Neural cell (in vitro differentiated cells): ENCODE measurements around the gene PRKAR1B. TPM values are rescaled to one million over a fixed set of nuclear protein-coding genes. Genes with fewer than 3 reads are reported as not detected.

Source experiments
- H2AFZ ChIP-seq: fragments of 200-600, 300-800 bp; sonication (generic), shearing (Covaris generic); 2 replicates; pipeline ENCODE4 v1.6.0; 2014; ENCODE audit warnings: low read depth, mild to moderate bottlenecking, antibody characterized with exemption, low read length, moderate library complexity
- H3F3A ChIP-seq: fragments of 200-600 bp; shearing (Covaris generic); 2 replicates; pipeline ENCODE4 v1.6.1; 2016; ENCODE audit warnings: mild to moderate bottlenecking, moderate library complexity, mixed read lengths, antibody characterized with exemption, low read length; ENCODE audit not compliant: insufficient read depth, poor library complexity, severe bottlenecking
- H3K27ac ChIP-seq: fragments of 200-600, 300-800 bp; sonication (generic), shearing (Covaris generic); 2 replicates; pipeline ENCODE4 v1.5.1; 2014; ENCODE audit warnings: mild to moderate bottlenecking, low read length, moderate library complexity
- H3K27me3 ChIP-seq: fragments of 300-800, 200-600 bp; sonication (generic), shearing (Covaris generic); 2 replicates; pipeline ENCODE4 v1.6.0; 2014; ENCODE audit warnings: mild to moderate bottlenecking, low read depth, low read length, moderate library complexity; ENCODE audit not compliant: insufficient read depth
- H3K36me3 ChIP-seq: fragments of 300-800, 200-600 bp; sonication (generic), shearing (Covaris generic); 2 replicates; pipeline ENCODE4 v1.5.1; 2014; ENCODE audit warnings: mild to moderate bottlenecking, antibody characterized with exemption, low read length, moderate library complexity; ENCODE audit not compliant: insufficient read depth
- H3K4me2 ChIP-seq: fragments of 300-800, 200-600 bp; sonication (generic), shearing (Covaris generic); 2 replicates; pipeline ENCODE4 v1.6.0; 2014; ENCODE audit warnings: mild to moderate bottlenecking, low read length
- H3K4me3 ChIP-seq: fragments of 300-800, 200-600 bp; sonication (generic), shearing (Covaris generic); 2 replicates; pipeline ENCODE4 v1.5.1; 2014; ENCODE audit warnings: mild to moderate bottlenecking, low read length, moderate library complexity
- H3K79me2 ChIP-seq: fragments of 200-600 bp; shearing (Covaris generic); replicated peaks from 2 replicates; pipeline ENCODE4 v1.6.0; 2014; ENCODE audit warnings: mild to moderate bottlenecking, low read length, moderate library complexity; ENCODE audit not compliant: insufficient read depth
- H3K9ac ChIP-seq: fragments of 300-800, 200-600 bp; sonication (generic), shearing (Covaris generic); 2 replicates; pipeline ENCODE4 v1.6.1; 2016; ENCODE audit warnings: mild to moderate bottlenecking, low read length, mixed read lengths
- H3K9me2 ChIP-seq: fragments of 200-600 bp; shearing (Covaris generic); 2 replicates; pipeline ENCODE4 v1.6.1; 2016; ENCODE audit warnings: mild to moderate bottlenecking, low read length, mixed read lengths; ENCODE audit not compliant: insufficient read depth
- H3K9me3 ChIP-seq: fragments of 200-600, 300-800 bp; sonication (generic), shearing (Covaris generic); 2 replicates; pipeline ENCODE4 v1.6.1; 2016; ENCODE audit warnings: mild to moderate bottlenecking, mixed run types, low read length, moderate library complexity, mixed read lengths
- H4K20me1 ChIP-seq: fragments of 200-600 bp; shearing (Covaris generic); 2 replicates; pipeline ENCODE4 v1.6.1; 2016; ENCODE audit warnings: mild to moderate bottlenecking, mixed run types; ENCODE audit not compliant: insufficient read depth
- CTCF ChIP-seq: fragments of 450-650 bp; IDR thresholded peaks from 2 replicates; pipeline ENCODE4 v1.5.1; 2014; ENCODE audit warnings: antibody characterized with exemption, mild to moderate bottlenecking, moderate library complexity; ENCODE audit not compliant: poor library complexity, severe bottlenecking
- EP300 ChIP-seq: fragments of 450-650 bp; conservative IDR thresholded peaks from 2 replicates; pipeline ENCODE4 v1.6.1; 2014; ENCODE audit warnings: antibody characterized with exemption, mild to moderate bottlenecking, moderate library complexity; ENCODE audit not compliant: poor library complexity, severe bottlenecking
- EZH2 ChIP-seq: fragments of 200-600, 300-800 bp; shearing (Covaris generic), sonication (generic); IDR thresholded peaks from 2 replicates; pipeline ENCODE4 v1.6.1; 2014; ENCODE audit warnings: antibody characterized with exemption, low read length, borderline replicate concordance, mild to moderate bottlenecking; ENCODE audit not compliant: insufficient read depth, poor library complexity, severe bottlenecking
- MXI1 ChIP-seq: fragments of 450-650 bp; conservative IDR thresholded peaks from 2 replicates; pipeline ENCODE4 v1.6.1; 2014; ENCODE audit warnings: antibody characterized with exemption, mild to moderate bottlenecking; ENCODE audit not compliant: poor library complexity, severe bottlenecking
- POLR2AphosphoS5 ChIP-seq: IDR thresholded peaks from 2 replicates; pipeline ENCODE4 v1.6.1; 2012
- RAD21 ChIP-seq: fragments of 450-650 bp; conservative IDR thresholded peaks from 2 replicates; pipeline ENCODE4 v1.6.1; 2014; ENCODE audit warnings: antibody characterized with exemption, mild to moderate bottlenecking, moderate library complexity
- REST ChIP-seq: IDR thresholded peaks from 2 replicates; pipeline ENCODE4 v1.6.1; 2012; ENCODE audit warnings: borderline replicate concordance
- SMC3 ChIP-seq: fragments of 450-650 bp; conservative IDR thresholded peaks from 2 replicates; pipeline ENCODE4 v1.6.1; 2014; ENCODE audit warnings: antibody characterized with exemption, mild to moderate bottlenecking, moderate library complexity; ENCODE audit not compliant: poor library complexity
- TAF1 ChIP-seq: IDR thresholded peaks from 2 replicates; pipeline ENCODE4 v1.6.1; 2012; ENCODE audit warnings: low read depth
- polyA plus RNA-seq: library from polyadenylated mRNA; depleted of rRNA; stranded (reverse); fragments of >200 nt; gene quantifications from 2 replicates; pipeline ENCODE4 v1.2.3, GENCODE V29; 2014

The PRKAR1B gene
- polyA plus RNA-seq, 1 donor from 2014 or later: 38.6 TPM

GRCh38 chr7:560966-561630, 166.0 kb downstream of the PRKAR1B start:
- H3K9ac ChIP-seq: no peak overlapping the region
- H3K36me3 ChIP-seq: no peaks in the 10 kb centered on the region
- no peak overlapping the region for H3K4me2 ChIP-seq
- H3K27me3 ChIP-seq: no peaks in the 10 kb centered on the region
- H4K20me1 ChIP-seq: no peaks in the 10 kb centered on the region
- H3K9me2 ChIP-seq: no peaks in the 10 kb centered on the region
- no peak overlapping the region for H3K27ac ChIP-seq
- H2AFZ ChIP-seq: no peak overlapping the region
- no peak overlapping the region for H3K4me3 ChIP-seq
- TF ChIP-seq EP300: no peak
- H3K79me2 ChIP-seq: no peaks in the 10 kb centered on the region
- peaks cover 3% of the 10 kb centered on the region for H3K9me3 ChIP-seq
- H3F3A ChIP-seq: no peaks in the 10 kb centered on the region

GRCh38 chr7:559396-559705, 167.7 kb downstream of the PRKAR1B start:
- H3F3A ChIP-seq: no peaks in the 10 kb centered on the region
- H3K9ac ChIP-seq: no peak overlapping the region
- H3K27me3 ChIP-seq: no peaks in the 10 kb centered on the region
- peaks cover 3% of the 10 kb centered on the region for H3K9me3 ChIP-seq
- H3K9me2 ChIP-seq: no peaks in the 10 kb centered on the region
- TF ChIP-seq RAD21 (no peak), REST (no peak), MXI1 (no peak), EZH2 (no peak), CTCF (no peak), POLR2AphosphoS5 (no peak), SMC3 (no peak), TAF1 (no peak), EP300 (no peak)
- H3K27ac ChIP-seq: no peak overlapping the region
- no peak overlapping the region for H3K4me3 ChIP-seq
- no peaks in the 10 kb centered on the region for H3K36me3 ChIP-seq
- H3K4me2 ChIP-seq: no peak overlapping the region
- H4K20me1 ChIP-seq: no peaks in the 10 kb centered on the region
- no peaks in the 10 kb centered on the region for H3K79me2 ChIP-seq
- no peak overlapping the region for H2AFZ ChIP-seq

GRCh38 chr7:557558-557881, 169.6 kb downstream of the PRKAR1B start:
- peaks cover 3% of the 10 kb centered on the region for H3K9me3 ChIP-seq
- no peaks in the 10 kb centered on the region for H4K20me1 ChIP-seq
- H3K4me3 ChIP-seq: no peak overlapping the region
- H3K9me2 ChIP-seq: no peaks in the 10 kb centered on the region
- H2AFZ ChIP-seq: no peak overlapping the region
- no peaks in the 10 kb centered on the region for H3F3A ChIP-seq
- no peaks in the 10 kb centered on the region for H3K27me3 ChIP-seq
- H3K36me3 ChIP-seq: no peaks in the 10 kb centered on the region
- no peaks in the 10 kb centered on the region for H3K79me2 ChIP-seq
- H3K9ac ChIP-seq: no peak overlapping the region
- H3K27ac ChIP-seq: no peak overlapping the region
- TF ChIP-seq EZH2 (no peak), POLR2AphosphoS5 (no peak), REST (no peak), CTCF (no peak), TAF1 (no peak), SMC3 (no peak)
- H3K4me2 ChIP-seq: no peak overlapping the region
